ENCODE results near the gene NELL1.

NELL1 gene

DNA sequence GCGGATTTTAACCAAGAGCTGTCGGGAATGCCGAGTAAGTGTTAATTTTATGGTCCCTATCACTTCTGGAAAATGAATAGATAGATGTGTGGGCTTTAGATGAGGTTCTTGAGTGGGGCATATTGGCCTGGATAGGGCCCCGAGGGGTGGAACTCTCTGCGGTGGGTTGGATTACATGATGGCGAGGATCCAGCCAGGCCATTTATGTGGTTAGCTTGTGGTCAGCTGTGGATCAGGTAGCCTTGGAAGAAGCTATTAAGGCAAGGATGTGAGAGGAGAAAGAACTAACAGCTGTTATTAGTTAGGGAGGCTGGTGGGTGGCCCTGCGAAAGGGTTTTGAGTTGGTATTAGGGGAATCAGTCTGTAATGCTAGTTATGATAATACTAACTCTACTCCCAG lies 268.4 kb downstream of the NELL1 start:
- no peaks in the 10 kb centered on the region for H3K27me3 Mint-ChIP-seq
- ATAC-seq (ENCODE audit: low read depth) (no peak), DNase-seq (ENCODE audit: low spot score in 2 of 2) (no peak)
- H3K4me3 Mint-ChIP-seq, result no peak overlapping the region
- H3K9me3 Mint-ChIP-seq, result peaks cover 5% of the 10 kb centered on the region
- H3K4me1 Mint-ChIP-seq, result no peaks in the 10 kb centered on the region
- no peak overlapping the region for H3K27ac Mint-ChIP-seq
- no peaks in the 10 kb centered on the region for H3K36me3 Mint-ChIP-seq

DNA sequence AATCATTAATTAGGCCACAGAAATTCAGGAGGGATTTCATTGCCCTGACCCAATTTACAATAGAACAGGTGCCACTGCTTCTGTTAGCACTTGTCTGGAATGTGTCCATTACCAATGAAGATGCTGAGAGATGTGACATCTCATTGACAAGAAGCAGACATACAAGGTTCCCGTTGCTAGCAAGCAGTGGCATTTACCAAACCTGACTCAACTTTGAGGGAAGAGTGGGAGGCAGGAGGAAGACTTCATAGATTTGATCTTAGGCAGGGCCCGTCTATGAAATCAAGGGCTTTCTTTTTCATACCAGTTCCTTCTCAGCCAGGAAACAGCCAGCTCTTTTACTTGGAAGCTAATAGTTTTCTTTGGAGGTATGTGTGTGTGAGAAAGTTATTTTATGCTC lies 280.2 kb downstream of the NELL1 start:
- H3K36me3 Mint-ChIP-seq, result no peaks in the 10 kb centered on the region
- H3K9me3 Mint-ChIP-seq, result peaks cover 5% of the 10 kb centered on the region
- H3K4me3 Mint-ChIP-seq, result no peak overlapping the region
- H3K4me1 Mint-ChIP-seq, result no peaks in the 10 kb centered on the region
- DNase-seq (ENCODE audit: low spot score in 2 of 2) (no peak), ATAC-seq (ENCODE audit: low read depth) (no peak)
- no peaks in the 10 kb centered on the region for H3K27me3 Mint-ChIP-seq
- no peak overlapping the region for H3K27ac Mint-ChIP-seq

DNA sequence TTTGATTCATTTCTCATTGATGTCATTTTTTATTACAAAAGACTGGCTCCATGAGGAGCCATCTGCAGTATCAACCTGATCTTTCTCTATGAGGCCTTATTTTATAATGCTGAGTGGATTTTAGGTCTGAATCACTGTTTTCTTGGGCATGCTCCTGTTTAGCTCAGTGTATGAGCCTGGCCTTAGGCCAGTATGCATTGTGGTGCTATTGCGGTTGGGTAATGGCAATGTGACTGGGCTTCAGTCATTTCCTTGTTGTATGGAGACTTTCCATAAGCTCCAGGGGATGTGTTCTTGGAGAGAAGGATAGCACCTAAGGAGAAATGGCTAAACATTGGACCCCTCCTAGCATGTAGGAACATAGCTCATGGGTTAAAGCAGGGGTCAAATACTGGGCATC lies 293.2 kb downstream of the NELL1 start:
- ATAC-seq (ENCODE audit: low read depth) (no peak), DNase-seq (ENCODE audit: low spot score in 2 of 2) (no peak)
- no peaks in the 10 kb centered on the region for H3K36me3 Mint-ChIP-seq
- H3K4me3 Mint-ChIP-seq, result no peak overlapping the region
- H3K27me3 Mint-ChIP-seq, result no peaks in the 10 kb centered on the region
- peaks cover 2% of the 10 kb centered on the region for H3K9me3 Mint-ChIP-seq
- H3K27ac Mint-ChIP-seq, result no peak overlapping the region
- H3K4me1 Mint-ChIP-seq, result no peaks in the 10 kb centered on the region

DNA sequence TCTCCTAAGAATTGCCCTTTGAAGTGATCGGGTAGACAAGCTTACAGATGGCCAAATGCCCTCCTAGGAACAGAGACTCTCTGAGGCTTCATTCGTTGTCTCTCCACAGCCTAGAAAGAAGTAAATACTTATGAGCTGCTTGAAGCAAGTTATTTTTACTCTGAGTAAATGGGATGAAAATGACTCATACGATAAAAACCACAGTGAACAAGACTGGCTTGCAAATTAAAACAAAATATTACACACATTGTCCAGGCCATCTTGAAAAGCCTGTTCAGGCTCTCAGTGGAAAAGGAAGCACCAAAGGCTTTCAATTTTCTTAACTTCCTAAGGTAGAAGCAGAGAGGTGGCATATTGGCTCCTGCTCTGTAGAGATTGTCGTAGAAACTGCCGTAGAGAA lies 294.2 kb downstream of the NELL1 start:
- no peak for ATAC-seq (ENCODE audit: low read depth)
- Mint-ChIP-seq H3K4me3 (no peak overlapping the region), H3K27me3 (no peaks in the 10 kb centered on the region), H3K27ac (no peak overlapping the region), H3K4me1 (no peaks in the 10 kb centered on the region), H3K36me3 (no peaks in the 10 kb centered on the region), H3K9me3 (peaks cover 2% of the 10 kb centered on the region)
- DNase-seq (ENCODE audit: low spot score in 2 of 2), result no peak

DNA sequence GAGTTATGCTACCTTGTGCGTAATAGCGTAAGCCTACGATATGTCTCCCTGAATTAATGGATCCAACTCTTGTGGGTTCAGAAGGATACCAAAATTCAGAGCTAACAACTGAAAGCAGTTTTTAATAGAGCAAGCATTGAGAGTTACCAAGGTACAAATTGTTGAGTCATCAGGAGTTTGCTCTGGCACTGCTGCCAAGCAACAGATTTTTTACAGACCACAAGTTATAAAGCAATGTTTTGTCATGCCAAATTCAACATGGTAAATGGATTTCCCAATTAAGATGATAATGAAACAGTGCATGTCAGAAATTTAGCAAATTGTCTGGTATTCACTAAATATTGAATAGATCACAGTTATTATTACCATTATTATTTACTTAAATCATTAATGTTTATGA lies 295.6 kb downstream of the NELL1 start:
- no peak overlapping the region for H3K27ac Mint-ChIP-seq
- no peaks in the 10 kb centered on the region for H3K27me3 Mint-ChIP-seq
- peaks cover 2% of the 10 kb centered on the region for H3K9me3 Mint-ChIP-seq
- H3K4me1 Mint-ChIP-seq, result no peaks in the 10 kb centered on the region
- DNase-seq (ENCODE audit: low spot score in 2 of 2) (no peak), ATAC-seq (ENCODE audit: low read depth) (no peak)
- no peak overlapping the region for H3K4me3 Mint-ChIP-seq
- H3K36me3 Mint-ChIP-seq, result no peaks in the 10 kb centered on the region

DNA sequence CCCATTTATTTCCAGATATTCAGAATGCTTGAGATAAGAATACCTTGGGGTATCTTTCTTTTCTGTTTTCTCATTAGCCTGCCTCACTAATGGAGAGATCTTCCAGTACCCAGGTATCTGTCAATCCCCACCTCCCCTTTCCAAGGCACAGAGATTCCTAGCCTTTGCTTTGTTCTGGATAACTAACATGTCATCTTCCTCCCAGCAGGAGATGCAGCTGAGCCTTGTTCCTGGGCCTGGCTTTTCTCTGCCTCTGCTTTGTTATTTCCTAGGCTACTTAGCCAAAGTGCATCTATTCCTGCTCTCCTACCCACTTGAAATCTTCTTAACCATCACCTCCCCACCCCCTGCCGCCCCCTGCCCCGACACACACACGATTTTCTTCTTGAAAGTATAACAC lies 297.1 kb downstream of the NELL1 start:
- no peak for ATAC-seq (ENCODE audit: low read depth)

DNA sequence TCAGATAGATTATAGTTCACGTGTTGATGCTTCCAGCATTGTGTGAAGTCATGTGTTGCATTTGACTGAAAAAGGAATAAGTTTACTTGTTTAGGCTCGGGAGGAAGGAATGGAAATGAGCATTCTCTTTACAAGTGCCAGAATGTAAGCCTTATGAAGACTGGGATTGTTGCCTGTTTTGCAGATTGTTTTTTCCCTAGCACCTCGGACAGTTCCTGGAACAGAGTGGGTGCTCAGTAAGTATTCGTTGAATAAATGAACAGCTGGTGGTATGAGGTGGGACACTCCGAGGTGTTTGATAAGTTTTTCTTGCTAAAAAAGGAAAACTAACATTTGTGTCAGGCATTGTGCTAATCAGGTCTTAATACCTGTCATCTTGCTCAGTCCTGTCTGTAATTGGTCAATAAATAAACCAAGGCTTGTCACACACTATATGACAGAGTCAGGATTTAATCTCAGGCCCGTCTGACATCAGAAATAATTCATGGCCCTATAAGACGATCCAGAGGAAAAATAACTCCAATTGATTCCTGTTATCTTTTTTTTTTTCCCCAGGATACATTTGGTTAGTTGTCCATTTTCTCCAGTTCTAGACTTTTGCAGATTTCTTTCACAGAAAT lies 304.7 kb downstream of the NELL1 start:
- no peak overlapping the region for H3K27ac Mint-ChIP-seq
- DNase-seq (ENCODE audit: low spot score in 2 of 2) (no peak), ATAC-seq (ENCODE audit: low read depth) (no peak)
- no peaks in the 10 kb centered on the region for H3K36me3 Mint-ChIP-seq
- H3K4me3 Mint-ChIP-seq, result no peak overlapping the region
- no peaks in the 10 kb centered on the region for H3K4me1 Mint-ChIP-seq
- H3K27me3 Mint-ChIP-seq, result no peaks in the 10 kb centered on the region
- H3K9me3 Mint-ChIP-seq, result peaks cover 8% of the 10 kb centered on the region

More for the DNA sequence above, 297.1 kb downstream of the NELL1 start:
- Mint-ChIP-seq H3K4me3 (no peak overlapping the region), H3K4me1 (no peaks in the 10 kb centered on the region), H3K27me3 (no peaks in the 10 kb centered on the region), H3K27ac (no peak overlapping the region), H3K36me3 (no peaks in the 10 kb centered on the region), H3K9me3 (peaks cover 6% of the 10 kb centered on the region)
- no peak for DNase-seq (ENCODE audit: low spot score in 2 of 2)

DNA sequence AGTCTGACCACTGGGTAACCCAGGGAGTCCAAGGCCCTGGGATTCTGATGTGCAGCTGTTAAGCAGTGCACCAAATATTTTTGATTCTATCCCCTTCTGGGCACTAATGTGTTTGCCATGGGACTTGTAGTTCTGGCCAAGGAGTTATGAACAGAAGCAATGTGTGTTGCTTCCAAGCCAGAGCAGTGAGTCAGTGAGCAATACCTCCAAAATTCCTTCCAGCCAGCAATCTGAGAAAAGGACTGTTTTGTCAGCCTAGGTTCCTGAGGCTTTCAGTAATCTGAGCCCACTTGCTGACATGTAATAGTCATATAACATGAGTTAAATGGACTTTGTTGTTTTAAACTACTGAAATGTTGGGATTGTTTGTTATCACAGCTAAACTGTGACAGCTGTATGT lies 311.4 kb downstream of the NELL1 start:
- Mint-ChIP-seq H3K27ac (no peak overlapping the region), H3K9me3 (peaks cover 7% of the 10 kb centered on the region), H3K27me3 (no peaks in the 10 kb centered on the region), H3K36me3 (no peaks in the 10 kb centered on the region), H3K4me1 (no peaks in the 10 kb centered on the region), H3K4me3 (no peak overlapping the region)
- DNase-seq (ENCODE audit: low spot score in 2 of 2), result no peak
- no peak for ATAC-seq (ENCODE audit: low read depth)

DNA sequence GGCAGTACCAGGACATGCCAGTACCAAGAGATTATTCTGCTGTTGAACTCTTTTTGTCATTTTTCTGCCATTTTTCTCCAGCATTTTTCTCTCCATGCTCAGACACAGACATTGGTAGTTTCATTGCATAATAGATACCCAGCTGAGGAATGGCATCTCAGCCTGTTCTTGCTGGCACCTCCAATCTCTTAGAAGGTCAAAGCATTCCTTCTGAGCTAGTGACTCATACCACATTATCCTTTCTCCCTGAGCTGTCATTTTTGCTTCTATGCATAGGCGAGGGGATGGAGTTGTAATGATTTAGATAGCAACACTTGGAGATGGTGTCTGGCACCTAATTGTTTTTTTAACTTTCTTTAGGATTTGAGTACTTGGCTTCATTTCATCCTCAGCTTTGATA lies 321.1 kb downstream of the NELL1 start:
- DNase-seq (ENCODE audit: low spot score in 2 of 2), result no peak
- no peaks in the 10 kb centered on the region for H3K36me3 Mint-ChIP-seq
- H3K27me3 Mint-ChIP-seq, result no peaks in the 10 kb centered on the region
- H3K4me1 Mint-ChIP-seq, result no peaks in the 10 kb centered on the region
- H3K4me3 Mint-ChIP-seq, result no peak overlapping the region
- peaks cover 7% of the 10 kb centered on the region for H3K9me3 Mint-ChIP-seq
- no peak overlapping the region for H3K27ac Mint-ChIP-seq
- no peak for ATAC-seq (ENCODE audit: low read depth)

DNA sequence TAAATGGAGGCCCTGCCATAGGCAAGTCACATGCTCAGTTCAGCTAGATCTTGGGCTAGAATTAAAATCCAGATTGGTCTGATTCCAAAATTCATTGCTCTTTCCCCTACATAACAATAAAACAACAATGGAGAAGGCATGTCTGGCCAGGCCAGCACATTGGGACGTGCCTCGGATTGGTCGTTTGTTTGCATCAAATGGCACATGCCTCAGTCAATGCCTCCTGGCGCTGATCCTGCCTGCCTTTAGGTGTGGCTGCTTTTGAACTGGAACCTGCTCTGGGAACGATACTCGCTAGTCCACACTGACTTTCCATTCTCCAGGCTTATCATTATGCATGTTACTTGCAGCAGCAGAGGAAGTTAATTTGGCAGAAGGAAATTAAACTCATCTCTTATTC lies 322.1 kb downstream of the NELL1 start:
- Mint-ChIP-seq H3K27ac (no peak overlapping the region), H3K36me3 (no peaks in the 10 kb centered on the region), H3K27me3 (no peaks in the 10 kb centered on the region), H3K4me1 (no peaks in the 10 kb centered on the region), H3K9me3 (peaks cover 7% of the 10 kb centered on the region), H3K4me3 (no peak overlapping the region)
- ATAC-seq (ENCODE audit: low read depth) (no peak), DNase-seq (ENCODE audit: low spot score in 2 of 2) (no peak)

DNA sequence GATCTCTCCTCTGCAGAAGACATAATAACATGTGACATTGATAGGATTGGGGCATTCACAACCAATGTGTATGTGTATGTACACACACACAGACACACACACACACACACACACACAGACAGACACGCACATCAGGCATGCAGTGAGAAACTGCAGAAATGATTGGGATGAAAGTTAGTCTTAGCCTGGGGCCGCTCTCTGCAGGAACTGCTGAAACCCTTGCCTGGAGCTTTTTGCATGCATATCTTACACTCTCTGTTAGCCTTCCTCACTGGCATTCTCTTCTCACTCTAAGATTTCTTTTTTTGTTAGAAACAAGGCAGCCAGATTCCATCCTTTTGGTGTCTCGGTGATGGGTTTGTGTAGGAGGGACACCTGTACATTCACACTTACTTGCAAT lies 337.9 kb downstream of the NELL1 start:
- H3K27me3 Mint-ChIP-seq, result no peaks in the 10 kb centered on the region
- H3K36me3 Mint-ChIP-seq, result no peaks in the 10 kb centered on the region
- peaks cover 9% of the 10 kb centered on the region for H3K9me3 Mint-ChIP-seq
- no peak for DNase-seq (ENCODE audit: low spot score in 2 of 2)
- H3K27ac Mint-ChIP-seq, result no peak overlapping the region
- H3K4me1 Mint-ChIP-seq, result no peaks in the 10 kb centered on the region
- ATAC-seq (ENCODE audit: low read depth), result no peak
- no peak overlapping the region for H3K4me3 Mint-ChIP-seq

DNA sequence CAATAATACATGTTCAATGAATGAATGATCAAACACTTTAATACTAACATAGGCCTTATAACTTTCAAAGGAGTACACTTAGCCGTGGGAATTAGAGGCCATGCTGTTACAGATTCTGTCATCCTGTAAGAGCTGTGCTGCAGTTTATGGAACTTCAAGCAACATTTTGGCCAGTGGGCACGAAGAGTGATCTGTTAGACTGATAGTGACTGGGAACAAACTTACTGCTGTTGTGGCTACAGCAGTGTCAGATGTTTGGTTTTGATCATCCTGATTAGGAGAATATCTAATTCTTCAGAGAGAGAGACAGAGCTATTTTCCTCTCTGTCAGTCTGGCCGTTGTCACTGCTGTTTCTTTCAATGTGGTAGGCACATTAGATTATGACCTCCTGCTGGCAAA lies 348.9 kb downstream of the NELL1 start:
- Mint-ChIP-seq H3K4me1 (no peaks in the 10 kb centered on the region), H3K4me3 (no peak overlapping the region), H3K36me3 (no peaks in the 10 kb centered on the region), H3K27me3 (no peaks in the 10 kb centered on the region), H3K9me3 (peaks cover 5% of the 10 kb centered on the region), H3K27ac (no peak overlapping the region)
- DNase-seq (ENCODE audit: low spot score in 2 of 2) (no peak), ATAC-seq (ENCODE audit: low read depth) (no peak)

DNA sequence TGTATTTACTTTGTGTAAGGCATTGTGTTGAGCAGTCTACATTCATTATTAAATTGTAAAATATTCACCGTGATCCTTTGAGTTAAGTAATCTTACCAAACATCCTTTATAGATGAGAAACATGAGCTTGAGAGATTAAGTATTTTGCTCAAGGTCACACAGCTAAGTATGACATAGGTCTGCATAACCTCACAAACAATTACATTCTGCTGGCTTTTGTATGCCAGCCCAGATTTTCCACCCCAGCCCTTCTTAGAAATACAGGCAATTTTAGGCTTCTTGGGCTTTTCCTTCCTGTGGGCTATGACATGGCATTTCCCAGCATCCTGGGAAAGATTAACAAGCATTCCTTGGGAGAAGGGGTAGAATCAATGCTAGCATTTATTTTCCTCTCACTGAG lies 357.3 kb downstream of the NELL1 start:
- ATAC-seq (ENCODE audit: low read depth) (no peak), DNase-seq (ENCODE audit: low spot score in 2 of 2) (no peak)
- Mint-ChIP-seq H3K9me3 (peaks cover 4% of the 10 kb centered on the region), H3K4me3 (no peak overlapping the region), H3K27me3 (no peaks in the 10 kb centered on the region), H3K27ac (no peak overlapping the region), H3K36me3 (no peaks in the 10 kb centered on the region), H3K4me1 (no peaks in the 10 kb centered on the region)

DNA sequence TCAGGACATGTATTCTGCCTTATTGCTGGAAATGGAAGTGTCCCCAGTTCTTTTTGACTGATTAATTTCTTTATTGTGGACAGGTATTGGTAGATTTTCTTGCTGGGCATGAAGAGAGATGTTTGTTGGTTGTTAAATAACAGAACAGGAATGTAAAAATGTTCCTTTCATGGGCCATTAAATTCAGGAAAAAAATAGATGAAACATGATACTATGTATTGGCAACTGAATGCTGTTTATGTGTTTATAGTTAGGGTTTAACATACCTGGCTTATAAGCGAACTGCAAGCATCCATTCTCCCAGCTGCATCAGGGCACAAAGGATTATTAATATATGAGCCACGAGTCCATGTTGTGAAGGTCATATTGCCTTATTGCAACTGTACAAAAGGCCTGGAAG lies 368.5 kb downstream of the NELL1 start:
- no peak for DNase-seq (ENCODE audit: low spot score in 2 of 2)
- Mint-ChIP-seq H3K4me3 (no peak overlapping the region), H3K4me1 (no peaks in the 10 kb centered on the region), H3K27ac (no peak overlapping the region), H3K27me3 (no peaks in the 10 kb centered on the region), H3K9me3 (peaks cover 8% of the 10 kb centered on the region), H3K36me3 (no peaks in the 10 kb centered on the region)
- ATAC-seq (ENCODE audit: low read depth), result no peak

DNA sequence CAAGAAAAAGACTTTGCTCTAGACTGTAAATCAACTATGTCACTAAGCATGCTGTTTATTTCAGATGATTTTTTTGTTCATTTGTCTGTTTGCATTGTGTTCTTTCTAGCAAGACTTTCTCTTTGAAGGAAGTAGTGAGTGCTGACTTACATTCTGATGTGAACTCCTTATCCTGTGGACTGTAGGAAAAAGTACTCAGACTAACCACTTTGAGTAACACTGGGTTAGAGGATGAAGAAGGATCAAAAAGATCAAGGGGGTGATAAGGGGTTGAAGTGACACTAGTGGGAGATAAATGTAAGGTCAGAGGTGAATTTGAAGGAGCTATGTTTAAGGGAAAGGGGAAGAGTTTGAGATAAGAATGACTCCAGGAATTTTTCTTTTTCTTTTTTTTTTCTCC lies 369.4 kb downstream of the NELL1 start:
- ATAC-seq (ENCODE audit: low read depth) (no peak), DNase-seq (ENCODE audit: low spot score in 2 of 2) (no peak)
- Mint-ChIP-seq H3K9me3 (peaks cover 8% of the 10 kb centered on the region), H3K4me3 (no peak overlapping the region), H3K27me3 (no peaks in the 10 kb centered on the region), H3K4me1 (no peaks in the 10 kb centered on the region), H3K27ac (no peak overlapping the region), H3K36me3 (no peaks in the 10 kb centered on the region)
